NOMO-1 treated with dmso at 0.1 percent for 144 hours (cell line): ENCODE measurements around the gene CLASP2.
"Not testable (repeated sequence)": the region's sequence is repeated elsewhere in the genome, so short reads cannot be mapped to it uniquely, and the experiment has no call there.

ENCODE experiments used
- DNase-seq: peaks from one replicate; lab custom pipeline; 2025; ENCODE audit not compliant: unreplicated experiment; lab: John Stamatoyannopoulos, UW

CLASP2 gene

DNA sequence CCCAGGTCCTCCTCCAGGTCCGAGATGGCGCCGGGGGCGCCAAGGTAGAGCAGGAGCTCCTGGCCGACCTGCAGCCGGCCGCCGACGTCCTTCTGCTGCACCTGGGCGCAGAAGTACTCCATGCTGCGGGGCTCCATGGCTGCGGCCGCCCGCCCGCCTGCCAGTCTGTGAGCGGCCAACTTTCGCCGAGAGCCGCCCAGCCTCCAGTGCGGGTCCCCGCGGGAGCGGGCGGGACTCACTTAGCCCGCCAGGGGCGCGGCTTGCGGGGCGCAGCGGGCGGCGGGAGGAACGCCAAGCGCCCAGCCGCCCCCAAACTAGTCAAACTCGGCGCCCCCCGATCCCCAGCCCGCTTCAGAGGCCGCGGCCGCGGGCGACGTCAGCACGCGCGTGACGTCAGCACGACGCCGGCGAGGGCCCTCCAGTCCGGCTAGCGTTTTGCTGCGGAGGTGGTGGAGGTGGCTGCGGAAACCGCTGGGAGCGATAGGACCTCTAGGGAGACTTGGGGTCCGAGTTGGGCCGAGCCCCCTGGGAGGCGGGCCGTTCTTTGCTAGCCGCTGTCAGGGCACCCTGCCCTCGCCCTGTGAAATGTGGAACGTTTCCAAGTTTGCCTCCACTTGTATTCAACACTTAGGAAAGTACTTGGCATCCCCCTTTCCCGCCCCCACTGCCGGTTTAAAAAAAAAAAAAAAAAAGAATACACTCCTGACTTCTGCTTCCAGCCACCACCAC lies at the start of gene CLASP2:
TSS of gene CLASP2 (minus strand) at position 389 of the 729 bp plus-strand sequence. CDS start at position 137, 252 bp downstream.
- DNase-seq = peak; percentile 89

DNA sequence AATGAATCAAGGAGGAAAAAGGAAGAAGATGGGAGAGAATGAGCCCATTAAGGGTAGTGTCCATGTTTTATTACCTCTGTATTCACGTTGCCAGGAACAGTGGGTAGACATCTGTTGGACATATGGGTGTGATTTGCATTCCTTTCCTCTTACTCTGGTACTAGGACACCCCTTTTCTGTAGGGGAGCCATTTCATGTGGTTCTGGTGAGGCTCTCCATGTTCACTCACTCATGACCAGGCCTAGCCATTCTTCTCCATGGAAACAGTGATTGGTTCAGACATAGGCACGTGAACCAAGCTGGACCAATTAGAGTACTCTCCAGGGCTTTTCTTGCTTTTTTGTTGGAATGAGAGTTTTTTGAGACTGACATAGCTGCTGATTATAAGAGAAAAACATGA lies 40.8 kb upstream of the CLASP2 start:
- DNase-seq = no peak

DNA sequence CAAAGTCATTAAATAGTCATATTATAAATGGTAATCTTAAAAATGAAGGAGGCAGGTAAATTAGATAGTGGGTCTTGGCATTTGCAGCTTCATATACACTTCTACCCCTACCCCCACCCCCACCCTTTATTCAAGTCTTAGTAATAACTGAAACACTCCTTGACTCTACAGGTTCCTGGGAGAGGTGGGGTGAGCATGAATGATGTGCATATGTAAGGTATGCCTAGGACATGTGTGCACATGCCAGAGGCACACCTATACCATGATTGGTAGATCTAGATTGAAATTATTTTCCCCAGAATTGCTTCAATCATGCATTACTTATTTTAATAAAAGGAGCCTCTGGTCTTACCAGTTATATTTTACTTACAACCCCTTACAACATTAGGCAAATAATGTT lies 40.2 kb upstream of the CLASP2 start:
- no peak for DNase-seq

DNA sequence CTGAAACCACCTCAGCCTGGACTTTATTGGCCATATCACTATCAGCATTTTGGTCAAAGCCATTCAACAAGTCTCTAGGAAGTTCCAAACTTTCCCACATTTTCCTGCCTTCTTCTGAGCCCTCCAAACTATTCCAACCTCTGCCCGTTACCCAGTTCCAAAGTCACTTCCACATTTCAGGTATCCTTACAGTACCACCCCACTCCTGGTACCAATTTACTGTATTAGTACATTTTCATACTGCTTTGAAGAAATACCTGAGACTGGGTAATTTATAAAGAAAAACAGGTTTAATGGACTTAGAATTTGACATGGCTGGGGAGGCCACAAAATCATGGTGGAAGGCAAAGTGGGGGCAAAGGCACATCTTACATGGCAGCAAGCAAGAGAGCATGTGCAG lies 36.3 kb upstream of the CLASP2 start:
- not testable (repeated sequence) for DNase-seq

DNA sequence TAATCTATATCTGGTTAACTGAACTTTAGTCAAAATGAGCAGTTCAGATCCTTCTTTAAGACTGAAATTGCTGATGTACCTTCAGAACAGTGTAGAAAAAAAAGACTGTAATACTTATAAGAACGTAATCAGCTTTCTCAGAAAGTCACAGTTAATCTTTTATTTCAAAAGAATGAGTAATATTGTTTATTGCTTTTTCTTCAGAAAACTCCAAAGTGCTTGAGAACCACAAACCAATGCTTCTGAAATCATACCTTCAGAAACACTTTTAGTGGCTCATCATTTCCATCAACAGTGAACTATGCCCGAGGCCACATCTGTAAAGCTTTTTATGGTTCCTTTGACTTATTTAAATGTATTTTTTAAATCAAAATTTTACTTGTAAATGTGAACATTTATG lies 33.3 kb upstream of the CLASP2 start:
- DNase-seq = no peak

DNA sequence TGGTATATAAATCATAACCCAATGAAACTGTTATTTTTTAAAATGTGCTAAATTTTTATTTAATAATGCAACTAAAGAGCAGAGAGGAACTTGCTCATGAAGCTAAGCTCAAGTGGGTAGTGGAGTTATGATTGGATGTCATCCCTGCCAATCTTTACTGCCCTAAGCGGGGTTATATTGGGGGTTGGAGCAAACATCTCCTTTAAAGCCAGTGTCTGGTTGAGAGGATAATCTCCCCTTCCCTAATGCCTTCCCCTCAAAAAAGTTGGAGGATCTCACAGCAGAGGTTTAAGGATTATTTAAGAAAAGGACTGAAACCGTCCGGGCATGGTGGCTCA lies 32.1 kb upstream of the CLASP2 start:
- no peak for DNase-seq

DNA sequence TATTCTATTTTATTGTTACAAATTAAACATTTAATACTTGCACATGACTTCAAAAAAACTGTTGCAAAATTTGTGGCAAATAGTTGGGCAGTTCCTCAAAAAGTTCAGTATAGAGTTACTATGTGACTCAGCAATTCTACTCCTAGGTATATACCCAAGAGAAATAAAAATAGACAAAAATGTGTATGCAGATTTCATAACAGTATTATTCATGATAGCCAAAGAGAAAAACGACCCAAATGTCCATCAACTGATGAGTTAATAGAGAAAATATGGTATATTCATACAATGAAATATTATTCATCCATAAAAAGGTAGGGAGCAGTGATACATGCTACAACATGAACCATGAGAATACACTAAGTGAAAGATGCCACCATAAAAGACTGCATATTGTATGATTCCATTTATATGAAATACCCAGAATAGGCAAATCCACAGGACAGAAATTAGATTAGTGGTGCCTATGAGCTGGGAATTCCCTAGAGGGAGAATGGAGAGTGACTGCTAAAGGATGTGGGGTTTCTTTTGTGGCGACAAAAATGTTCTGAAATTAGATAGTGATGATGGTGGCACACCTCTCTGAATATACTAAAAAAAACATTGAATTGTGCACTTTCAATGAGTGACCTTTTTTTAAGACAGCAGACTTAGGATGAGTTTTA lies 31.6 kb upstream of the CLASP2 start:
- DNase-seq = peak; percentile 69

DNA sequence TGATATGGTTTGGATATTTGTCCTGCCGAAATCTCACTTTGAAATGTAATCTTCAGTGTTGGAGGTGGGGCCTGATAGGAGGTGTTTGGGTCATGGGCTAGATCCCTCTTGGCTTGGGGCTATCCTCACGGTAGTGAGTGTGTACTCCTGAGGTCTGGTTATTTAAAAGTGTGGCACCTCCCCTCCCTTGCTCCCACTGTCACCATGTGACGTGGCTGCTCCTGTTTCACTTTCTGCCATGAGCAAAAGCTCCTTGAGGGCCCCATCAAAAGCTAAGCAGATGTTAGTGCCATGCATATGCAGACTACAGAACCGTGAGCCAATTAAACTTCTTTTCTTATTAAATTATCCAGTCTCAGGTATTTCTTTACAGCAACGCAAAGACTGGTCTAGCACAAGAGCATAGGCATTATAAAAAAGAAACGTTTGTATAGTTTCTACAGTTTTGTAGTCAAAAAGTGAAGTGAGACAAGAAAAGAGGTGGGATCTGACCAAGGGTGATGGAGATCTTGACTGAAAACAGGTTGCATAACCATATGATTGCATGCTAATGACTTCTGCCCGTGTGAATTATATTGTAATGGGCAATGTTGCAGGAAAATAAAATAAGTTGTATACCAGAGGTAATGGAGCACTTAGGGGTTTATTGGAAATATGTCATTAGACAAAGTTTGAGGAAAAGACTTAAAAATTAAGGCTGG lies 28.5 kb upstream of the CLASP2 start:
- peak; percentile 83 for DNase-seq

DNA sequence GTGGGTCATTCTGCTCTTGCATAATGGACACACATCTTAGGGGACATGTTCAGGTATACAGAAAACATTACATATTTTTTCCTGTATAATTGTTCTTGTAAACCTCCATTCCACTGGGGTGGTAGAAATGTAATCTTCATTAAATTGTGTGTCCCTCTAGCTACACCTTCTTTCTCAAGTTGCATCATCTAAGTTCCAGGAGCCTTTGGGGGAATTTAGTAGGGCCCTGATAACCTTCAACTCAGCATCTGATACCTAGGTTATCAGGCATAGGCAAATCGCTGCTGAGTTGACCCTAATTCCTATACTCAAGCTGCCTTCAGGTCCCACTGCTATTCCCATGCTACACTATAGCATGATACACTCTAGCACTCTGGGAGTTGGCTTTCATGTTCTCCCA lies 19.1 kb upstream of the CLASP2 start:
- DNase-seq = no peak

DNA sequence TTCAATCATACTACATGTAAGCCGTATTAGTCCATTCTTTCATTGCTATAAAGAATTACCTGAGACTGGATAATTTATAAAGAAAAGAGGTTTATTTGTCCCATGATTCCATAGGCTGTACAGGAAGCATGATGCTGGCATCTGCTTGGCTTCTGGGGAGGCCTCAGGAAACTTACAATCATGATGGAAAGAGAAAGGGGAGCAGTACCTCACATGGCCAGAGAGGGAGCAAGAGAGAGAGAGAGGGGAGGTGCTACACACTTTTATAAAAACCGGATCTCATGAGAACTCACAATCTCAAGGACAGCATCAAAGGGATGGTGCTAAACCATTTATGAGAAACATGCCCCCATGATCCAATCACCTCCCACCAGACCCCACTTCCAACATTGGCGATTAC lies 14.3 kb upstream of the CLASP2 start:
- no peak for DNase-seq

DNA sequence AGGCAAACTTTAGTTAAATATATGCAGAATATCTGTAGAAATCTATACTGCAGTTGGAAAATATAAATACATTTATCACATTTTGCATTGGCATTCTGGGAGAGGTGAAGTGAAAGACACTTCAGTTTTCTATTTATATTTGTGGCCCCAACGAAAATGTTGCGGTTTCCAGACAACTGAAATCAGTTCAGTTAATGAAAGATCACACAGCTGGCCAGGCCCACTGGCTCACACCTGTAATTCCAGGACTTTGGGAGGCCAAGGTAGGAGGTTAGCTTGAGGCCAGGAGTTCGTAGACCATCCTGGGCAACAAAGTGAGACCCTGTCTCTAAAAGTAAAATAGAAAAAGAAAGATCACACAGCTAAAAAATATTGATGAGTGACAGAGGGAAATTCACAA lies 11.9 kb upstream of the CLASP2 start:
- DNase-seq = no peak

DNA sequence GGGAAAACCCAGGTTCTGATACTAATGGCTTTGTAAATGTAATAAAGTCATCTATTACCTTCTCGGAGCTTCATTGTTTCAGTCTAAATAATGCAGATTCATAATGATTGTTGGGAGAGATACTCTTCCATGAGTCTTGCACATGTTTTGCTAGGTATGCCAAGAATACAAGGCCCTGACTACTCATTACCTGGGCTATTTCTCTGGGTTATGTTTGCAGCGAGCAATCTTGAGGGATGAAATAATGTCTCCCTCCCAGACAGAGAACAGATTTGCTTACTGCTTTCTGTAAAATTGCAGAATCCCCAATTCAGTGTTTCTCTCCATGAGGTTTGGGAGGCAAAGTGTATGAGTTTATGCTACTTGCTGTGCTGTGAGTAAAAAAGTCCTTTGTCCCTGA lies 6.2 kb upstream of the CLASP2 start:
- DNase-seq = no peak

DNA sequence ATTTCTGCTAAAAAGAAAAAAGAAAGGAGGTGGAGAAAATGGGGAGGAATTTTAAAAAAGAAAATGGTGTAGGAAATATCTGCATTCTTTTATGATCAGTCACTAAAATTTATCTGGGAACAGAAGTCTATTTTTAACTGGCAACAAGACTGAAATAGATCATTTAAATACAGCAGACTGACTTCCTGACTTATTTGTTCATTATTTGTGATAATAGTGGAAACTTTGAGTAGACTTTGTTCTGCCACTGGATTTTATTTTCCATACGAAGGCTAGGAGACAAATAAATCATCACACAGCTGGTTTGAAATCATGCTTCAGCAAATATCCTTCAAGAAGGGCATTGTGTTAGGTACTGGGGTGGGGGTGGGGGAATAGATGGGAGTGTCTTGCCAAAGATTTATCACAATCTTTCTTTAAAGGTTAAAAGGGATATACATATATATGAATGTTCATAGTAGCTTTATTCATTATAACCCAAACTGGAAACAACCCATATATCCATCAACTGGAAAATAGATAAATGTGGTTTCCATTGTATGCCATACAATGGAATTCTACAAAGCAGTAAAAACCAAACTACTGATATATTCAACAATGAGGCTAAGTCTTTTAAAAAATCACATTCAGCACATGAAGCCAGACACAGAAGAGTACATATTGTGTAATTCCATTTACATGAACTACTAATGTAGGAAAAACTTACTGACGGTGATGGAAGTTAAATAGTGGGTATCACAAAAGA lies 4.7 kb upstream of the CLASP2 start:
- no peak for DNase-seq

DNA sequence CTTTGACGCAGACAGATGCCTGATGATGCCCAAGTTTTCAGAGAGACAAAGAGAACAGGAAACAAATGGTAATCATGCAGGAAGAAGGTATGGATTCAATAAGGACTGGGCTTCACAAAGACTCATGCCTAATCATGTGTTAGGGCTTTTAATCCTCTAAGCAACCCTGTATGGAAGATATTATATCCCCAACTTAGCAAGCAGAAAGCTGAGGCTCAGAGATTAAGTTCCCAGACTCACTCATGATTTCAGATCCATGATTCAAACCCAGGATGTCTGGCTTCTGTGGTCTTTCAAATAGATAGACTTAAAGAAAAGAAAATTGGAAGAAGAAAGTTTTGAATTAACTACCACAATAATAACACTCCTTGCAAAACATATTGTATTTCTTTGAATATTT lies 4.1 kb upstream of the CLASP2 start:
- DNase-seq = no peak

DNA sequence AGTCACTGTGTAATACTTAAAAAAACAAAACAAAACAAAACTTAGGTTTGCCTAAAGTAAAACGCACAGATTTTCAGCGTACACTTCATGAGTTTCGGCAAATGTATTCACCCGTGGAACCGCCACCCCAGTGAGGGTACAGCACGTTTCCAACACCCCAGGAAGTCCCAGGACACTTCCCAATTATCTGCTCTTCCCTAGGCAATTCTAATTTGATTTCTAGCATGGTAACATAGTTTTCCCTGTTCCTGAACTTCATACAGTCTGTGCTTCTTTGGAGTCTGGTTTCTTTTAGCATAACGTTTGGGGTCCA lies 497 bp upstream of the CLASP2 start:
- DNase-seq = no peak

DNA sequence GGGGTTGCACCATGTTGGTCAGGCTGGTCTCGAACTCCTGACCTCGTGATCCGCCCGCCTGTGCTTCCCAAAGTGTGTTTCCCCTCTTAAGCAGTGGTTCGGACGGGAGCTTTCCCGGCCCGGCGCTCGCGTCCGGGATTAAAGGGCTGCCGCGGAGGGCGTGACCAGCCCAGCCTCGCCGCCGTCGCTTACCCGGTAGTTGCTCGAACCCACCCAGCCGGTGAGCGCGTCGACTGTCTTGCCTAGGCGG lies 513 bp downstream of the CLASP2 start:
- no peak for DNase-seq

DNA sequence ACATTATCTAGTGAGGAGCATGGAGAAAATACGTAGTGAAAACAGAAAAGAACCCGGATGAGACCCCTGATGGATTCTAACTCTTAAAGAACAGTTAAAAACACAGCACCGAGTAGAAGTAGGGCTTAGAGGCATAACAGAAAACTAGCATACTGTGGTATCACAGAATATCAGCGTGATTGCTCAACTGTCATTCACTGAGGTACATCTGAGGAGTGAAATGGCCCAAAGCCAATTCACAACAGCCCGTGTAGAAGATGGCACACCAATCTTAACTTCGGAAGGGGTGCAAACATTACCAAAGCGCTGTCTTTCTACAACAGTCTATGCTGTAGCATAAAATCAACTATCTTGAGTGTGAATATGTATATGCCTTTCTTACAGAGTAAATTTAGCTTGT lies 1.8 kb downstream of the CLASP2 start:
- DNase-seq = no peak

DNA sequence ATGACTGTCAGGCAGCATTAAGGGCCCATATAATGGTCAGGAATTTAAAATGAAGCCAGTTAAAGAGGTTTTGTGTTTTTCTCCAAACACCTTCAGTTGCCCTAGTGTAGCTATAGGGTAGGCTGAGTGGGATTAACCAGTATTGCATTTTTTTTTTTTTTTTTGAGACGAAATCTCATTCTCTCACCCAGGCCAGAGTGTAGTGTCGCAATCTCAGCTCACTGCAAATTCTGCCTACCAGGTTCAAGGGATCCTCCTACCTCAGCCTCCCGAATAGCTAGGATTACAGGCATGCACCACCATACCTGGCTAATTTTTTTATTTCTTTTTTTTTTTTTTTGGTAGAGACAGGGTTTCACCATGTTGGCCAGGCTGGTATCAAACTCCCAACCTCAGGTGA lies 7.0 kb downstream of the CLASP2 start:
- DNase-seq = no peak

DNA sequence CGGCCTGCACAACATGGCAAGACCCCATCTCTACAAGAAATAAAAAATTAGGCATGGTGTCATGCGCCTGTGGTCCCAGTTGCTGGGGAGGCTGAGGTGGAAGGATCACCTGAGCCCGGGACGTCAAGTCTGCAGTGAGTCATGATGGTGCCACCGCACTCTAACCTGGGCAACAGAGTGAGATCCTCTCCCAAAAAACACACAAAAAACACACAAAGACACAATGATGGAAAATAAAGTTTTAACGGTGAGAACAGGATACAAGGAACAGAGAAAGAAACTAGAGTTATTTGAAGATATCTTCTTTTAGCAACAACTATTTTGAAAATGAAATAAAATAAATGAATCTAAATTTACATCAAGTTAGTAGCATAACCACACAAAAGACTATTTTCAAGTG lies 12.0 kb downstream of the CLASP2 start:
- no peak for DNase-seq

DNA sequence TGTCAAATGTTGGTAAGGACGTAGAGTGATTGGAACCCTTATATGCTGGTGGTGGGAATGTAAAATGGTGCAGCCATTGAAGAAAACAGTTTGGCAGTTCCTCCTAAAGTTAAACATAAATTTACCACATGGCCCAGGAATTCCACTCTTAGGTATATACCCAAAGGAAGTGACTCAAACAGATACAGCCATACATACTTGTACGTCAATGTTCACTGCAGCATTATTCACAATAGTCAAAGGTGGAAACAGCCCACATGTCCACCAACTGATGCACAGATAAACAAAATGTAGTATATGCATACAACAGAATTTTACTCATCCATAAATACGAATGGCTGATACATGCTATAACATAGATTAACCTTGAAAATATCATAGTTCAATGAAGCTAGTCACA lies 13.2 kb downstream of the CLASP2 start:
- no peak for DNase-seq

DNA sequence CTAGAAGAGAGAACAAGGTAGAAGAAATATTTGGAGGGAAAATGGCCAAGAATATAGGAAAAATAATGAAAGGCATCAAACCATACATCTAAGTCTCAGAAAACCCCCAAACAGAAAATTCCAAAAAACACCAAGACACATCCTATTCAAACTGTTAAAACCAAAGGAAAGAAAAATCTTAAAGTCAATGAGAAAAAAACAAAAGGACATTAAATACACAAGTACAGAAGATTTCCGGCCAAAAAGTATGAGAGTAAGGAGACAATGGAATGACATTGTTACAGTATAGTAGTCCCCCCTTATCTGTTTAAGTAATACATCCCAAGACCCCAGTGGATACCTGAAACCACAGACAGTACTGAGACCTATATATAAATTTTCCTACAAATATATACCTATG lies 18.8 kb downstream of the CLASP2 start:
- DNase-seq = no peak

DNA sequence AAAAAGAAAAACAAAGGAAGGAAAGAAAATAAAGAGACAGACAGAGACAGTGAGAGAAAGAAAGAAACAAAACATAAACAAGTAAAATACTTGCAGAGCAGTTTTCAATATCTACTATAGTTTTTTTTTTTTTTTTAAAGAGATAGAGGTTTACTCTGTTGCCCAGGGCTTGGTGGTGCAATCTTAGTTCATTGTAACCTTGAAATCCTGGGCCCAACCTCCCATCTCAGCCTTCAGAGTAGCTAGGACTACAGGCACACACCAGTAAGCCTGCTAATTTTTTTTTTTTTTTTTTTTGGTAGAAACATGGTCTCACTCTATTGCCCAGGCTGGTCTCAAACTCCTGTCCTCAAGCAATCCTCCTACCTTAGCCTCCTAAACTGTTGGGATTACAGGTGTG lies 23.1 kb downstream of the CLASP2 start:
- DNase-seq = no peak
